GM18951 (cell line): ENCODE data around the gene DDX11.
"Not testable (repeated sequence)": the region's sequence is repeated elsewhere in the genome, so short reads cannot be mapped to it uniquely, and the experiment has no call there.

Experiments
- POLR2A ChIP-seq: IDR thresholded peaks from 4 replicates; pipeline ENCODE4 v1.6.1; 2011; ENCODE audit warnings: mild to moderate bottlenecking; ENCODE audit not compliant: insufficient read length, insufficient read depth; ENCODE audit errors: extremely low read depth
- in situ Hi-C: fragments of 300-500 bp; cut with MboI; formaldehyde crosslinking; loops from one replicate; pipeline ENCODE4 v1.12.0; 2022; ENCODE audit warnings: low sequenced_read_pairs, mixed read lengths, inconsistent platforms; ENCODE audit not compliant: unreplicated experiment

DDX11 gene

GRCh38 chr12:31041033-31041564 is 32.6 kb upstream of the DDX11 start:
- in situ Hi-C loops = no loop called here
- no peak for TF ChIP-seq POLR2A

GRCh38 chr12:31050143-31050542 is 23.5 kb upstream of the DDX11 start:
- in situ Hi-C loops = not testable (repeated sequence)

- in situ Hi-C loops = not testable (repeated sequence)
Measured at GRCh38 chr12:31050548-31050947, 23.1 kb upstream of the DDX11 start.

DNA sequence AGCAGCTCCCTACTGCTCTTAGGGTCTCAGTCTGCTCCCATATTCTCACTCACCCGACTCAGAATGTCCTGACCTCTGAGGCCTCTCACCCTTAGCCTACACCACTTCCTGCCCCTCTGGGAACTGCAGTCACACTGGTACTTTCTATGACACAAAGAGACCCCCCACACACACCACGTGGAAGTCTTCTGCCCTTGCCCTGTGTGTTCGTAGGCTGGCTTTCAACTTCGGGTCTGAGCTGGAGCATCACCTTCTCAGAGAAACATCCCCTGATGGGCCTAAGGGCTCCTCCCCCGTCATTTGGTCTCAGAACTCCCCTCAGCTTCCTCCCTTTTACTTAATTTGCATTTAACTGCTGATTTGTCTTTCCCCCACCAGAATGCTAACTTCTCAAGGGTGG is 22.0 kb upstream of the DDX11 start:
- in situ Hi-C loops = not testable (repeated sequence)

- in situ Hi-C loops = not testable (repeated sequence)
Measured at GRCh38 chr12:31052121-31052520, 21.5 kb upstream of the DDX11 start.

GRCh38 chr12:31052666-31053439 is 20.8 kb upstream of the DDX11 start:
- in situ Hi-C loops = not testable (repeated sequence)

GRCh38 chr12:31053944-31054343 is 19.7 kb upstream of the DDX11 start:
- in situ Hi-C loops = not testable (repeated sequence)

GRCh38 chr12:31057671-31058070 is 16.0 kb upstream of the DDX11 start:
- in situ Hi-C loops = no loop called here

GRCh38 chr12:31066196-31066595 is 7.5 kb upstream of the DDX11 start:
- in situ Hi-C loops = not testable (repeated sequence)

More at GRCh38 chr12:31057671-31058070, 16.0 kb upstream of the DDX11 start:
- no peak for TF ChIP-seq POLR2A

GRCh38 chr12:31067656-31068055 is 6.0 kb upstream of the DDX11 start:
- in situ Hi-C loops = not testable (repeated sequence)

GRCh38 chr12:31070971-31071740 is 2.5 kb upstream of the DDX11 start:
- in situ Hi-C loops = not testable (repeated sequence)

GRCh38 chr12:31072962-31073361 is 698 bp upstream of the DDX11 start:
- in situ Hi-C loops = not testable (repeated sequence)

DNA sequence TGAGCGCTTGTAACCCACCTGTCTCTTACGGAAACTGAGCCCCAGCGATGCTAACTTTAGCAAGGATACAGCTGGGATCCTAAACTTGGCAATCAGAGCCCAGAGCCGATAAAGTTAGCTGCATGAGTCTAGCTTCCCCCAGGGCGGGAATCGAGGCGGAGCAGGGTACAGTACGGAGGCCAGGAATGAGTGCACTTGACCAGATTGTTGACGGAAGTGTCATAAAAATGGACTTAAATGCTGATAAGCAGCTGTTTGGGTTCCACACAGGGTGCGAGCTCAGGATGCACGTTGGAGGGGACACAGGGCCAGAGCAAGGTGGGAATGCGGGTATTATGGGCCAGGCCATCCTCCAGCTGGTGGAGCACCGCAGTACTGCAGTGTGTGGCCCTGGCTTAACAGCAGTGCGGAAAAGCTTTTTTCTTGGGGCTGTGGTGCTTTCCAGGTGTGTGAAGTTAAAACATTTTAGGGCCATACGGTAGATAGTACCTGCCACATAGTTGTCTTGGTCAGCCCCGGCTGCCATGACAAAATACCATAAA is 744 bp downstream of the DDX11 start:
- in situ Hi-C loops = not testable (repeated sequence)

GRCh38 chr12:31076150-31076549 is 2.5 kb downstream of the DDX11 start:
- in situ Hi-C loops = not testable (repeated sequence)

GRCh38 chr12:31077095-31077494 is 3.4 kb downstream of the DDX11 start:
- in situ Hi-C loops = not testable (repeated sequence)

- in situ Hi-C loops = not testable (repeated sequence)
Measured at GRCh38 chr12:31077998-31078397, 4.3 kb downstream of the DDX11 start.

DNA sequence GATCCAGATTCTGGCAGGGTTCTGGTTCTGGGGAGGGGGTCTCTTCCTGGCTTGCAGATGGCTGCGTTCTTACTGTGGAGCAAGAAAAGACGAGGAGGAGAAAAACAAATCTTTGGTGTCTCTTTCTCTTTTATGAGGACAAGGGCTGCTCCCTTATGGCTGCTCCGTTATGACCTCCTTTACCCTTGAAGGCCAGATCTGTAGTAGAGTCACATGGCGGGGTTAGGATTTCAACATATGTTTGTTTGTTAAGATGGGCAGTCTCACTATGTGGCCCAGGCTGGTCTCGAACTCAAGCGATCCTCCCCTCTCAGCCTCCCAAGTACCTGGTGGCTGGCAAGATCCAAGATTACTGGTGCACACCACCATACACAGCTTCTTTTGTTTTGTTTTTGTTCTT is 5.8 kb downstream of the DDX11 start:
- in situ Hi-C loops = not testable (repeated sequence)

- in situ Hi-C loops = not testable (repeated sequence)
Measured at GRCh38 chr12:31080221-31080620, 6.6 kb downstream of the DDX11 start.

DNA sequence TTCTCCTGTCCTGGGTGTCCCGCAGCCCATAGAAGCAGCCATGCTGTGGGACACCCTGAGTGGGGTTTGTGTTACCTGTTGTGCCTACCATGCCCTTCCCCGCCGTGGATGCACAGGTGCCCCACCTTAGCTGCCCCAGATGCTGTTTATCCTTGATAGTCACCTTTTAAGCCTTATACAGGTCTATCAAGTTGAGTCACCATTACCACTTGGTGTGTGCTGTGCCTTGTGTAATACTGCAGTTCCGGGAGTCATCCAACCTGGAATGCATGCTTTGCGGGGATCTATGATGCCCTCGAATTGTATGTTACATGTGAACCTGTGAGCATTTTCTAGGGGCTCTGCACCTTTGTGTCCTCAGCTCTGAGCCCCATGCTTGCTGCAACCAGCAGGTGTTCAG is 7.6 kb downstream of the DDX11 start:
- in situ Hi-C loops = not testable (repeated sequence)

- in situ Hi-C loops = not testable (repeated sequence)
Measured at GRCh38 chr12:31084241-31084640, 10.6 kb downstream of the DDX11 start.
